Suppressor macrophage treated with lipopolysaccharide for 1 hour (primary cell): ENCODE results near the gene DIO1.

Source experiments
- DNase-seq, 3 donors: peaks; one replicate each; pipeline ENCODE4 v3.0.0-alpha.2; 2020 to 2022

The DIO1 gene

GRCh38 chr1:53895421-53895820 is 1.4 kb downstream of the DIO1 start:
- DNase-seq, result peak in 2 of 3 donors; percentile 8 to 11

GRCh38 chr1:53896635-53897229 is 2.7 kb downstream of the DIO1 start:
- peak; percentile 45 to 68 (median 47) for DNase-seq

- no peak for DNase-seq
These were observed 5.2 kb downstream of the DIO1 start for GRCh38 chr1:53899206-53899628.

- DNase-seq, result no peak
These were observed 5.7 kb downstream of the DIO1 start for GRCh38 chr1:53899708-53900107.

- DNase-seq, result no peak
These were observed 8.5 kb downstream of the DIO1 start for GRCh38 chr1:53902235-53903138.

- DNase-seq, result no peak
These were observed 11.5 kb downstream of the DIO1 start for GRCh38 chr1:53905509-53905908.

GRCh38 chr1:53906121-53906520 is 12.1 kb downstream of the DIO1 start:
- peak in 2 of 3 donors; percentile 8 to 17 for DNase-seq

- DNase-seq, result no peak
These were observed 16.0 kb downstream of the DIO1 start for GRCh38 chr1:53909946-53910345.

- no peak for DNase-seq
These were observed 17.5 kb downstream of the DIO1 start for GRCh38 chr1:53911442-53911841.

GRCh38 chr1:53913352-53914033 is 19.5 kb downstream of the DIO1 start:
- no peak for DNase-seq

GRCh38 chr1:53918343-53918742 is 24.4 kb downstream of the DIO1 start:
- DNase-seq, result no peak

GRCh38 chr1:53919675-53920066 is 25.7 kb downstream of the DIO1 start:
- DNase-seq, result no peak

GRCh38 chr1:53927376-53927881 is 33.4 kb downstream of the DIO1 start:
- DNase-seq, result no peak

GRCh38 chr1:53929246-53929960 is 35.4 kb downstream of the DIO1 start:
- DNase-seq, result no peak

GRCh38 chr1:53930932-53931331 is 36.9 kb downstream of the DIO1 start:
- DNase-seq, result no peak

- no peak for DNase-seq
These were observed 37.5 kb downstream of the DIO1 start for GRCh38 chr1:53931523-53931922.

- no peak for DNase-seq
These were observed 40.3 kb downstream of the DIO1 start for GRCh38 chr1:53934170-53934765.

- no peak for DNase-seq
These were observed 42.4 kb downstream of the DIO1 start for GRCh38 chr1:53936430-53936829.

GRCh38 chr1:53938136-53938830 is 44.3 kb downstream of the DIO1 start:
- DNase-seq, result no peak

GRCh38 chr1:53942127-53942957 is 48.4 kb downstream of the DIO1 start:
- DNase-seq, result peak in 2 of 3 donors; percentile 23 to 24

- no peak for DNase-seq
These were observed 49.1 kb downstream of the DIO1 start for GRCh38 chr1:53943090-53943489.
